HCT116 (cell line): ENCODE data around the gene SPINK5. TPM values are rescaled to one million over a fixed set of nuclear protein-coding genes. Genes with fewer than 3 reads are reported as not detected.

ENCODE experiments used
- ATAC-seq: fragments of 200-7000 bp; cut with Tn5 transposase; 2 replicates; pipeline ENCODE4 v1.9.1; 2020; ENCODE audit warnings: mild to moderate bottlenecking, moderate library complexity
- BruUV-seq: library from RNA; stranded (reverse); fragments of 400-500 nt; replicated peaks from 2 replicates; lab custom pipeline; 2021; lab: Mats Ljungman, UMichigan
- CTCF ChIA-PET: fragments of 300-600 bp; sonication (Branson Sonifier 250); formaldehyde crosslinking; loops from one replicate; lab custom pipeline; 2021; ENCODE audit warnings: antibody characterized with exemption; lab: Charles Lee
- POLR2A ChIA-PET: fragments of 300-600, 350-600 bp; sonication (Branson Sonifier 250); formaldehyde crosslinking; loops from one replicate; lab custom pipeline; 2021; ENCODE audit warnings: antibody characterized with exemption; lab: Charles Lee
- RAD21 ChIA-PET, 2 experiments: fragments of 300-600 bp; sonication (Branson Sonifier 250); formaldehyde crosslinking; loops; one replicate each; lab custom pipeline; 2023; ENCODE audit warnings: low total read pairs in 2 of 2; ENCODE audit not compliant: uncharacterized antibody in 2 of 2, unreplicated experiment in 2 of 2, low non-redundant PET in 1 of 2; lab: Charles Lee
- DNase-seq: peaks from one replicate; pipeline ENCODE4 v3.0.0-alpha.2; 2010; ENCODE audit warnings: low read depth, low spot score
- H2AFZ ChIP-seq: fragments of 200-600 bp; shearing (Covaris generic), sonication (generic); 2 replicates; pipeline ENCODE4 v1.6.1; 2017; ENCODE audit warnings: low read depth, mixed run types, mixed read lengths, antibody characterized with exemption, low read length; ENCODE audit not compliant: poor library complexity, severe bottlenecking
- H3K27ac ChIP-seq: 2 replicates; pipeline ENCODE4 v1.5.1; 2012; ENCODE audit warnings: low read depth, low read length
- H3K27me3 ChIP-seq: fragments of 200-600 bp; sonication (generic); 2 replicates; pipeline ENCODE4 v1.6.1; 2016; ENCODE audit warnings: mixed run types, low read length, mixed read lengths; ENCODE audit not compliant: insufficient read depth
- H3K36me3 ChIP-seq, 2 experiments: fragments of 200-500 bp in 1 of 2; fragments of 200-600 bp in 1 of 2; sonication (Bioruptor generic) in 1 of 2; sonication (generic) in 1 of 2; 2 replicates each; pipeline versions ENCODE4 v1.5.1 to v1.6.1; 2014 to 2016; ENCODE audit warnings: low read length in 2 of 2, inconsistent platforms in 1 of 2, mixed read lengths in 1 of 2, mixed run types in 1 of 2; ENCODE audit not compliant: insufficient read depth in 2 of 2, control insufficient read depth in 1 of 2
- H3K4me1 ChIP-seq, 2 experiments: fragments of 200-600 bp in 1 of 2; sonication (generic) in 1 of 2; 2 replicates each; pipeline versions ENCODE4 v1.5.1 to v1.6.1; 2012 to 2017; ENCODE audit warnings: low read length in 2 of 2, inconsistent platforms in 1 of 2, mild to moderate bottlenecking in 1 of 2, mixed read lengths in 1 of 2, mixed run types in 1 of 2, moderate library complexity in 1 of 2; ENCODE audit not compliant: insufficient read depth in 2 of 2, control insufficient read depth in 1 of 2
- H3K4me2 ChIP-seq: fragments of 200-600 bp; sonication (generic); 2 replicates; pipeline ENCODE4 v1.6.1; 2017; ENCODE audit warnings: mixed run types, low read length, mixed read lengths
- H3K4me3 ChIP-seq, 2 experiments: fragments of 200-600 bp in 1 of 2; sonication (generic) in 1 of 2; replicated peaks in 1 of 2; 2 replicates each; pipeline ENCODE4 v1.5.1; 2011 to 2016; ENCODE audit warnings: low read length in 2 of 2, control low read depth in 1 of 2, low read depth in 1 of 2, mild to moderate bottlenecking in 1 of 2, mixed read lengths in 1 of 2, mixed run types in 1 of 2
- H3K79me2 ChIP-seq: fragments of 200-600 bp; sonication (generic); 2 replicates; pipeline ENCODE4 v1.6.1; 2017; ENCODE audit warnings: mild to moderate bottlenecking, mixed run types, low read length, moderate library complexity, mixed read lengths; ENCODE audit not compliant: insufficient read depth
- H3K9ac ChIP-seq: fragments of 200-600 bp; sonication (generic); 2 replicates; pipeline ENCODE4 v1.6.1; 2016; ENCODE audit warnings: low read length, mixed read lengths
- H3K9me2 ChIP-seq: fragments of 200-600 bp; sonication (generic), shearing (Covaris generic); 2 replicates; pipeline ENCODE4 v1.6.1; 2017; ENCODE audit warnings: mixed run types, mild to moderate bottlenecking, moderate library complexity; ENCODE audit not compliant: insufficient read depth
- H3K9me3 ChIP-seq, 2 experiments: fragments of 200-500 bp in 1 of 2; fragments of 200-600 bp in 1 of 2; sonication (Bioruptor generic) in 1 of 2; sonication (generic) in 1 of 2; 2 replicates each; pipeline ENCODE4 v1.6.1; 2014 to 2017; ENCODE audit warnings: low read length in 2 of 2, mixed read lengths in 2 of 2, inconsistent platforms in 1 of 2, low read depth in 1 of 2, mild to moderate bottlenecking in 1 of 2, mixed run types in 1 of 2, moderate library complexity in 1 of 2; ENCODE audit not compliant: control insufficient read depth in 1 of 2, insufficient read depth in 1 of 2
- H4K20me1 ChIP-seq: fragments of 200-600 bp; sonication (generic), shearing (Covaris generic); 2 replicates; pipeline ENCODE4 v1.6.1; 2017; ENCODE audit warnings: mixed run types, mild to moderate bottlenecking, moderate library complexity; ENCODE audit not compliant: insufficient read depth
- CEBPB ChIP-seq: IDR thresholded peaks from 2 replicates; pipeline ENCODE4 v1.6.1; 2012; ENCODE audit warnings: low read depth
- EGR1 ChIP-seq: IDR thresholded peaks from 2 replicates; pipeline ENCODE4 v1.6.1; 2012; ENCODE audit warnings: low read depth
- ELF1 ChIP-seq: IDR thresholded peaks from 2 replicates; pipeline ENCODE4 v1.6.1; 2012; ENCODE audit warnings: low read depth, borderline replicate concordance
- FOSL1 ChIP-seq: IDR thresholded peaks from 2 replicates; pipeline ENCODE4 v1.6.1; 2012; ENCODE audit warnings: low read depth
- JUND ChIP-seq: IDR thresholded peaks from 2 replicates; pipeline ENCODE4 v1.6.1; 2012
- POLR2AphosphoS5 ChIP-seq: IDR thresholded peaks from 2 replicates; pipeline ENCODE4 v1.6.1; 2011; ENCODE audit warnings: mild to moderate bottlenecking, low read depth, low read length, moderate library complexity
- SP1 ChIP-seq: IDR thresholded peaks from 2 replicates; pipeline ENCODE4 v1.6.1; 2012; ENCODE audit warnings: low read depth
- YY1 ChIP-seq: IDR thresholded peaks from 2 replicates; pipeline ENCODE4 v1.6.1; 2011; ENCODE audit warnings: low read length, low read depth, moderate library complexity, mild to moderate bottlenecking; ENCODE audit not compliant: insufficient replicate concordance; ENCODE audit errors: extremely low read depth
- ZFX ChIP-seq: fragments of 450-650 bp; IDR thresholded peaks from 2 replicates; pipeline ENCODE4 v1.6.1; 2017
- ZNF274 ChIP-seq: fragments of 200-500 bp; sonication (Bioruptor generic); IDR thresholded peaks from 2 replicates; pipeline ENCODE4 v1.6.1; 2014; ENCODE audit warnings: mild to moderate bottlenecking, low read depth, low read length, inconsistent platforms
- intact Hi-C: fragments of 100-400 bp; cut with micrococcal nuclease; formaldehyde crosslinking; loops from 2 replicates; pipeline ENCODE4 v1.10.0; 2022
- total RNA-seq: library from RNA; stranded (reverse); gene quantifications from one replicate; pipeline ENCODE4 v1.2.1, GENCODE V29; 2021; ENCODE audit not compliant: unreplicated experiment
- TF ChIP-seq, protein P1 (sequence below): IDR thresholded peaks from 2 replicates; pipeline ENCODE4 v1.6.1; 2011; ENCODE audit warnings: mild to moderate bottlenecking, low read length, moderate library complexity; ENCODE audit not compliant: insufficient replicate concordance; ENCODE audit errors: extremely low read depth
- TF ChIP-seq, protein P2 (sequence below), 3 experiments: fragments of 200-600 bp in 1 of 3; sonication (generic) in 1 of 3; IDR thresholded peaks in 2 of 3; conservative IDR thresholded peaks in 1 of 3; 2 replicates each; pipeline ENCODE4 v1.5.1; 2012 to 2017; ENCODE audit warnings: low read depth in 2 of 3, low read length in 2 of 3, antibody characterized with exemption in 1 of 3, borderline replicate concordance in 1 of 3, control low read depth in 1 of 3, mild to moderate bottlenecking in 1 of 3, mixed read lengths in 1 of 3, mixed run types in 1 of 3, moderate library complexity in 1 of 3; ENCODE audit not compliant: insufficient read depth in 1 of 3

The SPINK5 gene
- total RNA-seq, 1 experiment from 2014 or later = not detected

- no peak for TF ChIP-seq ZNF274
- TF ChIP-seq, protein P1, sequence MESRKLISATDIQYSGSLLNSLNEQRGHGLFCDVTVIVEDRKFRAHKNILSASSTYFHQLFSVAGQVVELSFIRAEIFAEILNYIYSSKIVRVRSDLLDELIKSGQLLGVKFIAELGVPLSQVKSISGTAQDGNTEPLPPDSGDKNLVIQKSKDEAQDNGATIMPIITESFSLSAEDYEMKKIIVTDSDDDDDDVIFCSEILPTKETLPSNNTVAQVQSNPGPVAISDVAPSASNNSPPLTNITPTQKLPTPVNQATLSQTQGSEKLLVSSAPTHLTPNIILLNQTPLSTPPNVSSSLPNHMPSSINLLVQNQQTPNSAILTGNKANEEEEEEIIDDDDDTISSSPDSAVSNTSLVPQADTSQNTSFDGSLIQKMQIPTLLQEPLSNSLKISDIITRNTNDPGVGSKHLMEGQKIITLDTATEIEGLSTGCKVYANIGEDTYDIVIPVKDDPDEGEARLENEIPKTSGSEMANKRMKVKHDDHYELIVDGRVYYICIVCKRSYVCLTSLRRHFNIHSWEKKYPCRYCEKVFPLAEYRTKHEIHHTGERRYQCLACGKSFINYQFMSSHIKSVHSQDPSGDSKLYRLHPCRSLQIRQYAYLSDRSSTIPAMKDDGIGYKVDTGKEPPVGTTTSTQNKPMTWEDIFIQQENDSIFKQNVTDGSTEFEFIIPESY = no peak
- TF ChIP-seq FOSL1 = no peak
- TF ChIP-seq YY1 = no peak
- no peak for TF ChIP-seq ELF1
- TF ChIP-seq SP1 = no peak
- TF ChIP-seq JUND = no peak
- no peak for TF ChIP-seq POLR2AphosphoS5
- TF ChIP-seq, protein P2, sequence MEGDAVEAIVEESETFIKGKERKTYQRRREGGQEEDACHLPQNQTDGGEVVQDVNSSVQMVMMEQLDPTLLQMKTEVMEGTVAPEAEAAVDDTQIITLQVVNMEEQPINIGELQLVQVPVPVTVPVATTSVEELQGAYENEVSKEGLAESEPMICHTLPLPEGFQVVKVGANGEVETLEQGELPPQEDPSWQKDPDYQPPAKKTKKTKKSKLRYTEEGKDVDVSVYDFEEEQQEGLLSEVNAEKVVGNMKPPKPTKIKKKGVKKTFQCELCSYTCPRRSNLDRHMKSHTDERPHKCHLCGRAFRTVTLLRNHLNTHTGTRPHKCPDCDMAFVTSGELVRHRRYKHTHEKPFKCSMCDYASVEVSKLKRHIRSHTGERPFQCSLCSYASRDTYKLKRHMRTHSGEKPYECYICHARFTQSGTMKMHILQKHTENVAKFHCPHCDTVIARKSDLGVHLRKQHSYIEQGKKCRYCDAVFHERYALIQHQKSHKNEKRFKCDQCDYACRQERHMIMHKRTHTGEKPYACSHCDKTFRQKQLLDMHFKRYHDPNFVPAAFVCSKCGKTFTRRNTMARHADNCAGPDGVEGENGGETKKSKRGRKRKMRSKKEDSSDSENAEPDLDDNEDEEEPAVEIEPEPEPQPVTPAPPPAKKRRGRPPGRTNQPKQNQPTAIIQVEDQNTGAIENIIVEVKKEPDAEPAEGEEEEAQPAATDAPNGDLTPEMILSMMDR (IDR thresholded peaks at IDR 0.05 in 2 of 3, conservative IDR thresholded peaks at IDR 0.05 in 1 of 3; ENCODE audit: borderline replicate concordance in 1 of 3, insufficient read depth in 1 of 3, low read depth in 2 of 3, low read length in 2 of 3) = no peak
- no peak for TF ChIP-seq CEBPB
- no peak for TF ChIP-seq EGR1
- no peak for TF ChIP-seq ZFX
- no peaks in the 10 kb centered on the region for H3K79me2 ChIP-seq
- H3K9ac ChIP-seq = no peak overlapping the region
- H3K27me3 ChIP-seq = no peaks in the 10 kb centered on the region
- ChIA-PET POLR2A (no interaction called here), RAD21 (no interaction called here), CTCF (no interaction called here)
- no peaks in the 10 kb centered on the region for H3K9me3 ChIP-seq
- H3K36me3 ChIP-seq = no peaks in the 10 kb centered on the region
- H3K9me2 ChIP-seq = no peaks in the 10 kb centered on the region
- H3K4me1 ChIP-seq = no peaks in the 10 kb centered on the region
- H3K4me2 ChIP-seq = no peak overlapping the region
- H3K27ac ChIP-seq = no peak overlapping the region
- ATAC-seq (no peak), DNase-seq (no peak)
- H2AFZ ChIP-seq = no peak overlapping the region
- no peaks in the 10 kb centered on the region for H4K20me1 ChIP-seq
- intact Hi-C loops = no loop called here
- BruUV-seq = no TSS peak
- H3K4me3 ChIP-seq = no peak overlapping the region
These were observed 11.7 kb downstream of the SPINK5 start for GRCh38 chr5:148075529-148075928.
